SW480 (cell line): Measurements from ENCODE around the gene NPB.

Experiments
- DNase-seq: peaks from one replicate; pipeline ENCODE4 v3.0.0-alpha.2; 2016; ENCODE audit warnings: low spot score

NPB gene

DNA sequence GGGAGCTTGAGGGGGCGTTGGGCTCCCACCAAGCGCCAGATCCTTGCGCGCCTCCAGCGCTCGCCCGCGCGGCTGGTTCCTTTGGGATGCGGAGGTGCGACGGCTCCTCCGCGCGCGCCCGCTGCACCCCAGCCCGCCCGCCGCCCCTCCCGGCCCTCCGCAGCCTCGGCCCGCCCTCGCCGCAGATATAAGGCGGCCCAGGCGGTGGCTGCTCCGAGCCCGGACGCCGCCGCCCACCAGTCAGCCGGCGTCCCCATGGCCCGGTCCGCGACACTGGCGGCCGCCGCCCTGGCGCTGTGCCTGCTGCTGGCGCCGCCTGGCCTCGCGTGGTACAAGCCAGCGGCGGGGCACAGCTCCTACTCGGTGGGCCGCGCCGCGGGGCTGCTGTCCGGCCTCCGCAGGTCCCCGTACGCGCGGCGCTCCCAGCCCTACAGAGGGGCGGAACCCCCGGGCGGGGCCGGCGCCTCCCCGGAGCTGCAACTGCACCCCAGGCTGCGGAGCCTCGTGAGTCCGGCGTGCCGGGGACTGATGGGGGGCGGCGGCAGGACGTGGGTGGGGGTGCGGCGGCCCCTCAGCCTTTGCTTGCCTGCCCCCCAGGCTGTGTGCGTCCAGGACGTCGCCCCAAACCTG is at the start of gene NPB:
NPB (plus strand) TSS at position 216 of the 630 bp plus-strand sequence; CDS start at position 256, 40 bp downstream.
- no peak for DNase-seq

DNA sequence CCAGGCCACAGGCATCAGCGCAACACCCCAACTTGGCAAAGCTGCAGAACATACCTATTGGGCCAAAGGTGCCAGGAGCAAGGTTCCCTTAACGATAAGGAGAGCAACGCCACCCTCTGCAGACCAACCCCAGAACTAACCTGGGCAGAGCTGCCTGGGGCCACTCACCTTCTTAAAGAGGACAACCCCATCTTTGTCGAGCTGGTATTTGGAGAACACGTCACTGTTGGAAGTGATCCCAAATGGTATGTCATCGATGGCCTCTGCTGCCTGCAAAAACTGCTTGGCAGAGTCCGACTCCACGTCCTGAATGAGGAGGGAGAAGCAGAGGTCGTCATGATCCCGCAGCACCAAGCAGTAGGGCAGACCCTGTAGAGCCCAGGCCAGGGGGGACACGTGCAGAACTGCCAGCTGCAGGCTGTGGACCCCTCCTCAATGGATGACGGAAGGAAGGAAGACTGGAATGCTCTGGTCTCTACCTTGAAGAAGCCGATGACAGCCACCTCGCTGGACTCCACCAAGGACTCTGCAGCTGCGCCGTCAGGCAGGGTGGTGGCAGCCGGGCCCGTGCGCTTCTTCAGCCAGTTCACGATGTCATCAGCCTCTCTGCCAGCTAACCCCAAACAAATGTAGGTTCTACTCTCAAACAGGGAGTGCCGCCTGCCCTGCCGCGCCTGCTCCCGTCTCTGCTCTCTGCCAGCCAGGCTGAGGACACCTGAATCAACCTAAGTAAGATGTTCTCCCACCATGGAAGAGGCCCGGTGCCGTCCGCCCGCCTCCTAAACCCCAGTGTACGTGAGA is 46.9 kb upstream of the NPB start:
- no peak for DNase-seq

DNA sequence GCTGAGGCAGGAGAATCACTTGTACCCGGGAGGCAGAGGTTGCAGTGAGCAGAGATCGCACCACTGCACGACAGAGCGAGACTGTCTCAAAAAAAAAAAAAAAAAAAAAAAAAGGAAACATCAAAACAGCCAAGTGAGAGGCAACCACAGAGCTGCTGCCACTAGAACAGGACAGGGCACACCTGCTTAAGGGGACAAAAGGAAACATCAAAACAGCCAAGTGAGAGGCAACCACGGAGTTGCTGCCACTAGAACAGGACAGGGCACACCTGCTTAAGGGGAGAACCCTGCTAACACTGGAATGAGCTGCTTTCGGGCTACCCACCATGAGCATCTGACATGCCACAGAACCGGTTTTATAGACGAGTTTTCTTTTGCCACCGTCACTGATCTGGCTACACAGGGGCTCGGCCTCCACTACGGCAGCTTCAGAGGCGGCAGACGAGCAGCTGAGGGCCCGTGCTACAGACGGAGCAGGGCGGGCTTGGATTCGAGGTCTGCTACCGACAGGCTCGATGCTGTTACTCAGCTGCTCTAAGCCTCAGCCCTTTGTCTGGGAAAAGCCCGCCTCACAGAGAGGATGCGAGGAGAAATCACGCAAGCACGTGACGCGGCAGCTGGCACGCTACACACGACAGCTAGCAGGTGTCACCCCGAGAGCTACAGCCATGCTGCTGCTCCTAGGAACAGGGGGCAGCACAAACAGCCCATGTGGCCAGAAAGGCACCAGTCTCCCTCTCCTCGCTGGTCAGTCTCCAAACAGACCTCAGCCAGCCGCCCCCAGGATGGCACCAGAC is 43.7 kb upstream of the NPB start:
- no peak for DNase-seq

- DNase-seq: no peak
Observed at GRCh38 chr17:81858967-81859905, 42.8 kb upstream of the NPB start.

DNA sequence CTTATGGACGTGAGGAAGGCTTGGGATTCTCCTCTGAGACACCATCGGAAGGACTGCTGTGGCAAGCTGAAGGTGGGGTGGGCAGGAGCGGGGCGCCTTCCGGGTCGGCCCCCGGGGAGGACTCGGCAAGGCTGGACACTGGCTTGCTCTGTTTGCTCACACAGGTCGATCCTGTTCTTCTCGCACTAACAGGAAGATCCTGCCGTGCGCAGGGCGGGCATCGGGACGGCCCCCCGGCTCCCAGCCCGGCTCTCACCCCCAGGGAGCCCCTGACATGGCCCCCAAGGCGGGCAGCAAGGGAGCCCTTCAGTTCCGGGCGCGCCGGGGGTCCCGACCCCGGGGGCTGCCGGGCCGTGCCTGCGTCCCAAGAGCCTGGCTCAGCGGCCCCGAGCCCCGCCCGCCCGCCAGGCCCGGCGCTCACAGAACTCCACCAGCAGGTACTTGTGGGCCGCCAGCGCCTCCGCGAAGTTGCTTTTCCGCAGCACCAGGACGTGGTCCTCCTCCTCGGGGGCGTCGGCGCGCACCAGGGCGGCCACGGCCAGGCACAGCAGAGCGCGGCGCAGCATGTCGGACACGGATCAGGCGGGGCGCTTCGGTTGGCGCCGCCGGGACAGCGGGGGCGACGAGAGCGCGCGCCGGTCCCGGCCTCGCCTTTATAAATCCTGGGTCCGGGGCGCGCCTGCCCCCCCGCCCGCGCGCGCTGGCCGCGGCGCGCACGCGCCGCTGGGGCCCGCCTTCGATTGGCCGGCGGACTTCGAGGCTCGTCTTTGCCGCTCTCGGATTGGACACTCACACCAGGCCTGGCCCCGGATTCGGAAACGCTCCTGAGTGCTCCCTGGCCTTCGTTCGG is 41.9 kb upstream of the NPB start, which contains the start of gene P4HB:
P4HB (minus strand) TSS at position 630 of the 850 bp plus-strand sequence; CDS start at position 566, 64 bp downstream.
- DNase-seq: no peak

DNA sequence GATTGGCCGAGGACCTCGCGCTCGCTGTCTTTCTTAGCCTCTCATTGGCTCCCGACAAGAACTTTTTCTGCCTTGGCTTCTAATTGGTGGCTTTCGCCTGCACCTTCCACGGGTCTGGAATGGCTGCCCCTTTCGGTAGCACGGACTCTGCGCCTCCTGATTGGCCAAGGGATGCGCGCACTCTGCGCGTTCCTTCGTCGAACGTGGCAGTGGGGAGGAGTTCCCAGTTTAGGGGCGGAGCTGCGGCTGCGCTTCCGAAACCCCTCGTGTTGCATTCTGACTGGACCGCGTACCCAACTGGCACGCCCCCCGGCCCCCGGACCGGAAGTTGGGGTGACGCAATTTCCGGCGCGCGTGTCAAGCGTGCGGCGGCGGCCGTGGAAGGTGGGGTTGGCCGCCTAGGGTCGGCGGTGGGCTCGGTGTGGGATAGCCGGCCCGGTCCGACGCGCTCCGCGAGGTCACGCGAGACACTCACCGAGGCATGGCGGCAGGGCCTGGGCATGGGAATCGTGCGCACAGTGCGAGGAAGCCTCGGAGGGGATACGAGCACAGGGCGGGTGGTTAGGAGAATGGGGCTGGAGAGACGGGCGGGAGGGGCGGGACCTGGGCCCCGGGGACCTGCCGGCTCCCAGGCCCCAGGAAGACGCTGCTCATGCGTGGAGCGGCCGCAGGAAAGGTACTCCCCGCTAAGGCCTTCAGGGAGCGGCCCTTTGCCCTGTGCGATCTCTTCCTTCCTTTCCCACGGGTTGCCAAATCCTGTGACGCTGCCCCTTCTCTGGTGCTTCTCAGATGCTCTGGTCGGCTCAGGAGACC is 41.1 kb upstream of the NPB start:
- DNase-seq: peak; percentile 100

DNA sequence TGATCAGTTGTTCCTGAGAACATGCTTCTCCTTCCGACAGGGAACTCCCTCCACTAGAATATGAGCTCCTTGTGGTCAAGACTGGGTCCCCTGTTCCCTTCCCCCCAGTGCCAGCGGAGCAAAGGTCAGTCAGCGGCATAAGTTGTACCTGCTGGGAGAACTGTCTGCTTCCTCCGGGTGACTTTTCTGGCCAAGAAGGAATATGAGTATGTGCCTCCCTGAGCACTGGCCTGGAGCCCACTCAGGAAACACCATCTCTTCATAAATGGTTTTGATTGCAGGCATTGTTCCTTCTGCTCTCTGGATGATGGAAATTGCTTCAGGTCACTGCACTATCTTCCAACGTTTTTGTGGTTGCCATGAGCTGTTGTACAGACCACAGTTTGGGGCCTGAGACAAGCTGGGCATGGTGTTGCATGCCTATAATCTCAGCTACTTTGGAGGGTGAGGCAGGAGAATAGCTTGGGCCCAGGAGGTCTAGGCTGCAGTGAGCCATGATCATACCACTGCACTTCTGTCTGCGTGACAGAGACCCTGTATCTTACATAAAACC is 38.8 kb upstream of the NPB start:
- no peak for DNase-seq

DNA sequence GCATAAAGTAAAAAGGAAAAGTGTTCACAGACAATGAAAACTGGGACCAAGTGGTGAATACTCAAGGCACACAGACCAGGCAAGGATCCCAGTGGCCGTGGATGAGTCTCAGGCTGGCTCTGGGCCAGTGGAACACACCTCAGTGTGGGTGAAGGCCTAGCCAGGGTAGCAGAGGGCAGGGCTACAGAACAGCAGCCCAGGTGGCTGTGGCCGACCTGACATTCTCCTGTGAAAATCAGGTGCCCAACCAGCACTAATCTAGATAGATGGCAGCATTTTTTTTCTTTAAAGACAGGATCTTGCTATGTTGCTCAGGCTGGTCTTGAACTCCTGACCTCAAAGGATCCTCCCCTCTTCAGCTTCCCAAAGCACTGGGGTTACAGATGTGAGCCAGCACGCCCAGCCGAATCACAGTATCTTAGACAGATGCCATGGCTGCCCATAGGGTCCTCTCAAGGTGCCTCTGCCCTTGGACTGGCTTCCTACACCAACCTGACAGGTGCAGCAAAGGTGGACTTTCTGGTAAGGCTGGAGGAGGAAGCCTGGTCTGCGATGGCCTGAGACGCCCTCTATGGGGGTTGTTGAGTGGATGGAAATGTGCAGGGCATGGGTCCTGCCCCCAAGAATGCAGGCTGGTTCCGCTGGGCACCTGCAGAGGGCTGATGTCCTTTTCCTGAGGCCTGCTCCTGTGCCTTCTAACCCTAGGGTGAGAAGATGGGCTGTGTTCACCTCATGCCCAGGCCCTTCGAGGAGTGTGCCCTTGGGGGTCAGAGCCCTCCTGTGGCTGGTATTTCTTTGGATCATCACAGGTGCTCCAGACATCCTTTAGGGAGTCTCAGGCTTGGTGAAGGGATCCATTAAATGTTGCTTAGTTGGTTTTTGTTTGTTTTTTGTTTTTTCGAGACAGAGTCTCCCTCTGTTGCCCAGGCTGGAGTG is 37.9 kb upstream of the NPB start:
- no peak for DNase-seq

DNA sequence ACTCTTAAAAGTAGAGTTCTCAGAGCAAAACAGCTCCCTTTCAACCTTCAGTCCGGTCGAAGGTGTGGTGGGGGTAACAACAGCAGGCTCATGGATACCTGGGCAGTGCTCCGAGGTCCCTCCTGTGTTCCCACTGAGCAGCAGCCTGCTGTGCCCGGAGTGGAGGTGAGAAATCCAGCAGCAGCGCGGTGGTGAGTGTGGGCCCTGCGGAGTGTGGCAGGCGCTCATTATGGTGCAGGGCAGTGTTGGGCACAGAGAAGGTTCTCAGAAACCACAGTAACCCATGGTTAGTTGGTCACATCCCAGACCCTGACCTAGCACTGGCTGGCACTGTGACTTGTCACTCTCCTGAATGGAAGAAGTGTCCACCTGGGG is 36.7 kb upstream of the NPB start:
- DNase-seq: no peak

- peak; percentile 76 for DNase-seq
Observed at GRCh38 chr17:81865733-81866439, 36.2 kb upstream of the NPB start.

- no peak for DNase-seq
Observed at GRCh38 chr17:81866440-81867169, 35.4 kb upstream of the NPB start.

- peak; percentile 68 for DNase-seq
Observed at GRCh38 chr17:81867170-81867990, 34.7 kb upstream of the NPB start.

GRCh38 chr17:81867991-81868673 is 33.9 kb upstream of the NPB start:
- DNase-seq: peak; percentile 62

- peak; percentile 83 for DNase-seq
Observed at GRCh38 chr17:81868674-81869220, 33.3 kb upstream of the NPB start.
